Stimulated activated CD4-positive, alpha-beta T cell treated with anti-CD3 and anti-CD28 coated beads, Interleukin-4, amount 100 ng/mL, for 1 hour (primary cell): ENCODE measurements around the gene FAM241A.
"Not testable (repeated sequence)": the region's sequence is repeated elsewhere in the genome, so short reads cannot be mapped to it uniquely, and the experiment has no call there.

Experiments
- DNase-seq: peaks from one replicate; pipeline ENCODE4 v3.0.0-alpha.2; 2020

The FAM241A gene

GRCh38 chr4:112145326-112145789 lies at the start of gene FAM241A:
Gene FAM241A (plus strand): TSS chr4:112145454. CDS start chr4:112145581, 127 bp downstream.
- DNase-seq: peak; percentile 91

GRCh38 chr4:112098841-112099530 lies 46.3 kb upstream of the FAM241A start:
- DNase-seq: no peak

GRCh38 chr4:112099701-112100297 lies 45.5 kb upstream of the FAM241A start:
- DNase-seq: no peak

GRCh38 chr4:112102875-112103370 lies 42.3 kb upstream of the FAM241A start:
- DNase-seq: no peak

- no peak for DNase-seq
Observed at GRCh38 chr4:112105201-112105969, 39.9 kb upstream of the FAM241A start.

- no peak for DNase-seq
Observed at GRCh38 chr4:112109360-112110058, 35.7 kb upstream of the FAM241A start.

- DNase-seq: no peak
Observed at GRCh38 chr4:112110059-112110425, 35.2 kb upstream of the FAM241A start.

GRCh38 chr4:112111306-112111705 lies 33.9 kb upstream of the FAM241A start:
- no peak for DNase-seq

- DNase-seq: not testable (repeated sequence)
Observed at GRCh38 chr4:112112095-112112494, 33.2 kb upstream of the FAM241A start.

GRCh38 chr4:112112590-112113170 lies 32.6 kb upstream of the FAM241A start:
- DNase-seq: no peak

- DNase-seq: no peak
Observed at GRCh38 chr4:112113864-112114263, 31.4 kb upstream of the FAM241A start.

GRCh38 chr4:112114452-112114851 lies 30.8 kb upstream of the FAM241A start:
- no peak for DNase-seq

- no peak for DNase-seq
Observed at GRCh38 chr4:112118742-112119352, 26.4 kb upstream of the FAM241A start.

- no peak for DNase-seq
Observed at GRCh38 chr4:112119353-112119783, 25.9 kb upstream of the FAM241A start.

- DNase-seq: no peak
Observed at GRCh38 chr4:112120021-112120420, 25.2 kb upstream of the FAM241A start.

GRCh38 chr4:112125416-112125815 lies 19.8 kb upstream of the FAM241A start:
- no peak for DNase-seq

- DNase-seq: no peak
Observed at GRCh38 chr4:112127048-112127637, 18.1 kb upstream of the FAM241A start.

- no peak for DNase-seq
Observed at GRCh38 chr4:112127803-112128202, 17.5 kb upstream of the FAM241A start.

- DNase-seq: no peak
Observed at GRCh38 chr4:112128452-112128851, 16.8 kb upstream of the FAM241A start.

GRCh38 chr4:112130906-112131305 lies 14.3 kb upstream of the FAM241A start:
- DNase-seq: no peak

- DNase-seq: no peak
Observed at GRCh38 chr4:112136551-112136950, 8.7 kb upstream of the FAM241A start.

GRCh38 chr4:112138538-112138937 lies 6.7 kb upstream of the FAM241A start:
- no peak for DNase-seq
